Measurements from ENCODE around the gene INPP5A. TPM values are rescaled to one million over a fixed set of nuclear protein-coding genes. Genes with fewer than 3 reads are reported as not detected.

The INPP5A gene
- total and polyA plus RNA-seq, 2 donors (not counting 1 experiment from before 2014, with no cell fraction given): 9.3 to 87.8 TPM

DNA sequence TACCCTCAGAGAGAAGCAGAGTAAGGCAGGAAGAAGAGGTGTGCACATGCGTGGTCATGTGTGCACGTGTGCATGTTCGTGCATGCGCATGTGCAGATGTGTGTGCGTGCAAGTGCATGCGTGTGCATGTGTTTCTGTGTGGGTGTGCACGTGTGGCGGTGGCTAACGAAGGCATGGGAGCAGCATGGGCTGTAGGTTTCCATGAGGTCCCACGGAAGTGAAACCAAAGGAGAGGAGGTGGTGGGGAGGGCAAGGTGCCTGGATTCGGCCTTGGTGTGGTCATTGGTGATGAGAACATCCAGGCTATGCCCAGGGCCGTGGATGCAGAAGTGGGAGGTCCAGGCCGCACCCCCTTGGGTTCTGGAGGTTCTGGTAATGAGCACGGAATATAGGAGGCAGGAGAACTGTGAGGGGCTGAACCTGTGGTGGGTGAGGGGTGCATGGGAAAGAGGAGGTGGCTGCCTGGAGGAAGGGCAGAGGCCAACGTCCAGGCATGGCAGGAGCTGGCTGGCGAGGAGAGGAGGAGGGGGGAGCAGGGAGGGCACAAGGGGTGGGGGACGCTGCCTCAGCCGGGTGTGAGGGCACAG is 2.4 kb upstream of the INPP5A start:
- POLR2A ChIA-PET: no interaction called here
- peak overlapping the region; percentile 65 for H3K4me3 Mint-ChIP-seq
- peaks cover 2% of the 10 kb centered on the region for H3K9me3 Mint-ChIP-seq (ENCODE audit: insufficient read depth)
- H3K27me3 Mint-ChIP-seq: peaks cover 2% of the 10 kb centered on the region
- peaks cover 34% of the 10 kb centered on the region for H3K4me1 Mint-ChIP-seq
- Histone ChIP-seq H3K36me3 (replicated peaks in 1 of 2; ENCODE audit: control extremely low read depth in 1 of 2, control insufficient read depth in 1 of 2, extremely low read depth in 1 of 2, insufficient read depth in 2 of 2, low read length in 1 of 2) (no peaks in the 10 kb centered on the region), H3K9me3 (ENCODE audit: control extremely low read depth in 1 of 3, control insufficient read depth in 2 of 3, insufficient read depth in 1 of 3, low read length in 2 of 3) (peaks cover 2 to 17% (median 10%) of the 10 kb centered on the region in 3 donors), H3K27ac (ENCODE audit: low read length in 2 of 2) (no peak overlapping the region), H3K9ac (ENCODE audit: low read length) (no peak overlapping the region), H2AFZ (ENCODE audit: insufficient read depth, low read depth, low read length, poor library complexity, severe bottlenecking) (no peak overlapping the region), H3K4me2 (replicated peaks; ENCODE audit: low read depth, low read length, poor library complexity, severe bottlenecking) (no peak overlapping the region), H3K79me2 (ENCODE audit: control insufficient read depth, insufficient read depth, low read length) (peaks cover 22% of the 10 kb centered on the region), H4K20me1 (ENCODE audit: control insufficient read depth, insufficient read depth, low read length, poor library complexity, severe bottlenecking) (peaks cover 12% of the 10 kb centered on the region), H3K27me3 (replicated peaks in 1 of 4; ENCODE audit: control extremely low read depth in 1 of 4, control insufficient read depth in 3 of 4, insufficient read depth in 4 of 4, low read length in 3 of 4) (no peaks in the 10 kb centered on the region), H3K4me1 (ENCODE audit: control insufficient read depth in 2 of 2, insufficient read depth in 2 of 2, low read length in 2 of 2) (peaks cover 25 to 30% of the 10 kb centered on the region in 2 donors), H3K4me3 (ENCODE audit: control extremely low read depth in 1 of 5, extremely low read depth in 1 of 5, insufficient read depth in 1 of 5, low read depth in 2 of 5, low read length in 4 of 5) (no peak overlapping the region)
- TF ChIP-seq, protein P1, sequence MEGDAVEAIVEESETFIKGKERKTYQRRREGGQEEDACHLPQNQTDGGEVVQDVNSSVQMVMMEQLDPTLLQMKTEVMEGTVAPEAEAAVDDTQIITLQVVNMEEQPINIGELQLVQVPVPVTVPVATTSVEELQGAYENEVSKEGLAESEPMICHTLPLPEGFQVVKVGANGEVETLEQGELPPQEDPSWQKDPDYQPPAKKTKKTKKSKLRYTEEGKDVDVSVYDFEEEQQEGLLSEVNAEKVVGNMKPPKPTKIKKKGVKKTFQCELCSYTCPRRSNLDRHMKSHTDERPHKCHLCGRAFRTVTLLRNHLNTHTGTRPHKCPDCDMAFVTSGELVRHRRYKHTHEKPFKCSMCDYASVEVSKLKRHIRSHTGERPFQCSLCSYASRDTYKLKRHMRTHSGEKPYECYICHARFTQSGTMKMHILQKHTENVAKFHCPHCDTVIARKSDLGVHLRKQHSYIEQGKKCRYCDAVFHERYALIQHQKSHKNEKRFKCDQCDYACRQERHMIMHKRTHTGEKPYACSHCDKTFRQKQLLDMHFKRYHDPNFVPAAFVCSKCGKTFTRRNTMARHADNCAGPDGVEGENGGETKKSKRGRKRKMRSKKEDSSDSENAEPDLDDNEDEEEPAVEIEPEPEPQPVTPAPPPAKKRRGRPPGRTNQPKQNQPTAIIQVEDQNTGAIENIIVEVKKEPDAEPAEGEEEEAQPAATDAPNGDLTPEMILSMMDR (IDR thresholded peaks at IDR 0.05): no peak
- no peak for TF ChIP-seq EZH2 (IDR thresholded peaks at IDR 0.05; ENCODE audit: borderline replicate concordance, insufficient read depth, low read depth, low read length, poor library complexity, severe bottlenecking)
- CTCF ChIA-PET: no interaction called here
- intact Hi-C loops (cut with micrococcal nuclease): loop anchor here (5.0 kb wide), 1 partner anchor 772 kb away; the partner anchor contains the start of genes TUBGCP2 and ZNF511
- H3K27ac Mint-ChIP-seq: no peak overlapping the region
- 96% methylated on average over 17 of the region's 18 CpGs for WGBS (ENCODE audit: insufficient coverage)
- ATAC-seq (ENCODE audit: low read depth) (no peak), DNase-seq (no peak)

DNA sequence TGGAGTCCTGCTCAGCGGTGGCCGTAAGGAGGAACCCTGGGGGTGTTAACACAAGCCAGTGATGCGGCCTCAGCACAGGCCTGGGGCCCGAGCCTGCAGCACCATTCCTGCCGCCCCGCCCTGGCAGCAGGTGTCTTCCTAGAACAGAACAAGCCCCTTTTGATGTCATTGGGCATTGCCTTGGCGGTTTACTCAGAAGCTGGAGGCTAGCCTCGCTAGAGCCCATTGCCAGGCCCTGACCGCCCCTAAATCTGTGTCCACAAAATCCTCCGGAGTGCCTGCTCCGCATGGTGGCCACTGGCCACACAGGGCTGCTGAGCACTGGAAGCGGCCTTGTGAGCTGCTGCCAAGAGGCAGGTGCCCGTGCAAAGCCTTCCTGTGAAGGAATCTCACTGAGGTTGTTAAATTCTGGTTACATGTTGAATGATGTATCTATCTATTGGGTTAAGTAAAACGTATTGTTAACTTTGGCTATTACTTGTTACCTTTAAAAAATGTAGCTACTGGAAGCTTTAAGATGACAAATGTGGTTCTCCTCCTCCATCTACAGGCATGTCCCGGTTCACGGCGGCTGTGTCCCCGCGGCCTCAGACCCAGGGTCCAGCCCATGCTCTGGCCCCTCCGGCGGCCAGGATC is 1.2 kb upstream of the INPP5A start:
- DNase-seq (peak; percentile 41), ATAC-seq (ENCODE audit: low read depth) (no peak)
- peak overlapping the region; percentile 68 for H3K9ac ChIP-seq (ENCODE audit: low read length)
- intact Hi-C loops (cut with micrococcal nuclease): loop anchor here (2.0 to 5.0 kb wide), 4 partner anchors 22 to 771 kb away; partner anchors contain the start of genes PWWP2B, TUBGCP2 and ZNF511
- H3K4me1 ChIP-seq (ENCODE audit: control insufficient read depth in 2 of 2, insufficient read depth in 2 of 2, low read length in 2 of 2): peaks cover 35 to 42% of the 10 kb centered on the region in 2 donors
- H3K36me3 ChIP-seq (replicated peaks in 1 of 2; ENCODE audit: control extremely low read depth in 1 of 2, control insufficient read depth in 1 of 2, extremely low read depth in 1 of 2, insufficient read depth in 2 of 2, low read length in 1 of 2): peaks cover 0 to 3% of the 10 kb centered on the region in 2 experiments
- peak overlapping the region in 1 of 2 donors; percentile 79 for H3K27ac ChIP-seq (ENCODE audit: low read length in 2 of 2)
- H3K9me3 ChIP-seq (ENCODE audit: control extremely low read depth in 1 of 3, control insufficient read depth in 2 of 3, insufficient read depth in 1 of 3, low read length in 2 of 3): peaks cover 2 to 6% (median 5%) of the 10 kb centered on the region in 3 donors
- peaks cover 34% of the 10 kb centered on the region for H3K79me2 ChIP-seq (ENCODE audit: control insufficient read depth, insufficient read depth, low read length)
- CTCF ChIA-PET: interaction anchor here (0.5 to 1.4 kb wide), 10 partner anchors 15 to 106 kb away, joined by 3 to 11 read pairs (median 4); no protein-coding TSS in a partner anchor
- Mint-ChIP-seq H3K9me3 (ENCODE audit: insufficient read depth) (peaks cover 2% of the 10 kb centered on the region), H3K27ac (peak overlapping the region; percentile 41), H3K4me1 (peaks cover 45% of the 10 kb centered on the region), H3K27me3 (no peaks in the 10 kb centered on the region), H3K4me3 (peak overlapping the region; percentile 85)
- H4K20me1 ChIP-seq (ENCODE audit: control insufficient read depth, insufficient read depth, low read length, poor library complexity, severe bottlenecking): peaks cover 17% of the 10 kb centered on the region
- peak overlapping the region; percentile 93 for H3K4me2 ChIP-seq (replicated peaks; ENCODE audit: low read depth, low read length, poor library complexity, severe bottlenecking)
- no peaks in the 10 kb centered on the region for H3K27me3 ChIP-seq (replicated peaks in 1 of 4; ENCODE audit: control extremely low read depth in 1 of 4, control insufficient read depth in 3 of 4, insufficient read depth in 4 of 4, low read length in 3 of 4)
- WGBS (ENCODE audit: insufficient coverage): 55% methylated on average over 19 of the region's 21 CpGs
- H3K4me3 ChIP-seq (ENCODE audit: control extremely low read depth in 1 of 5, extremely low read depth in 1 of 5, insufficient read depth in 1 of 5, low read depth in 2 of 5, low read length in 4 of 5): peak overlapping the region; percentile 3 to 71 (median 62)
- POLR2A ChIA-PET: interaction anchor here (0.6 to 1.4 kb wide), 4 partner anchors 15 to 229 kb away, joined by 3 to 8 read pairs (median 5); partner anchors contain the start of gene STK32C
- peak overlapping the region; percentile 90 for H2AFZ ChIP-seq (ENCODE audit: insufficient read depth, low read depth, low read length, poor library complexity, severe bottlenecking)
- no peak for TF ChIP-seq EZH2 (IDR thresholded peaks at IDR 0.05; ENCODE audit: borderline replicate concordance, insufficient read depth, low read depth, low read length, poor library complexity, severe bottlenecking)
- TF ChIP-seq, protein P1 (IDR thresholded peaks at IDR 0.05): no peak
